ENCODE results near the gene ARID3B.

Gene ARID3B

GRCh38 chr15:74636984-74637383, 96.0 kb downstream of the ARID3B start:
- H3K4me3 ChIP-seq (replicated peaks; ENCODE audit: low read depth, low read length), result no peak overlapping the region
- DNase-seq (ENCODE audit: low read depth), result no peak
- TF ChIP-seq CTCF (IDR thresholded peaks at IDR 0.05; ENCODE audit: low read length, missing control alignments), result no peak

- no peak overlapping the region for H3K4me3 ChIP-seq (replicated peaks; ENCODE audit: low read depth, low read length)
- no peak for TF ChIP-seq CTCF (IDR thresholded peaks at IDR 0.05; ENCODE audit: low read length, missing control alignments)
- no peak for DNase-seq (ENCODE audit: low read depth)
Measured at GRCh38 chr15:74641151-74641550, 100.1 kb downstream of the ARID3B start.

- no peak for TF ChIP-seq CTCF (IDR thresholded peaks at IDR 0.05; ENCODE audit: low read length, missing control alignments)
- no peak overlapping the region for H3K4me3 ChIP-seq (replicated peaks; ENCODE audit: low read depth, low read length)
- DNase-seq (ENCODE audit: low read depth), result no peak
Measured at GRCh38 chr15:74642348-74642733, 101.3 kb downstream of the ARID3B start.

GRCh38 chr15:74642734-74643664, 102.0 kb downstream of the ARID3B start:
- peak; percentile 31 for DNase-seq (ENCODE audit: low read depth)
- no peak overlapping the region for H3K4me3 ChIP-seq (replicated peaks; ENCODE audit: low read depth, low read length)
- no peak for TF ChIP-seq CTCF (IDR thresholded peaks at IDR 0.05; ENCODE audit: low read length, missing control alignments)

GRCh38 chr15:74643665-74644204, 102.7 kb downstream of the ARID3B start:
- H3K4me3 ChIP-seq (replicated peaks; ENCODE audit: low read depth, low read length), result no peak overlapping the region
- DNase-seq (ENCODE audit: low read depth), result no peak
- no peak for TF ChIP-seq CTCF (IDR thresholded peaks at IDR 0.05; ENCODE audit: low read length, missing control alignments)

- H3K4me3 ChIP-seq (replicated peaks; ENCODE audit: low read depth, low read length), result no peak overlapping the region
- no peak for DNase-seq (ENCODE audit: low read depth)
- no peak for TF ChIP-seq CTCF (IDR thresholded peaks at IDR 0.05; ENCODE audit: low read length, missing control alignments)
Measured at GRCh38 chr15:74646480-74646879, 105.5 kb downstream of the ARID3B start.
